Thyroid gland (tissue), 4 donors: Measurements from ENCODE around the gene PPP3CA. TPM values are rescaled to one million over a fixed set of nuclear protein-coding genes. Genes with fewer than 3 reads are reported as not detected.
"Not testable (repeated sequence)": the region's sequence is repeated elsewhere in the genome, so short reads cannot be mapped to it uniquely, and the experiment has no call there.

Experiments
- DNase-seq, 2 donors: peaks; one replicate each; pipeline ENCODE4 v3.0.0-alpha.2; 2019
- H3K27ac ChIP-seq, 3 donors: fragments of 200-600 bp; sonication (generic); 1 replicate in 2 of 3; 2 replicates in 1 of 3; pipeline ENCODE4 v1.5.1; 2016 to 2019; ENCODE audit warnings: mild to moderate bottlenecking in 1 of 3, moderate library complexity in 1 of 3
- H3K27me3 ChIP-seq: fragments of 200-600 bp; sonication (generic); one replicate; pipeline ENCODE4 v1.5.1; 2019
- H3K36me3 ChIP-seq, 2 donors: fragments of 200-600 bp; sonication (generic); one replicate each; pipeline ENCODE4 v1.5.1; 2016 to 2019
- H3K4me1 ChIP-seq, 2 donors: fragments of 200-600 bp; sonication (generic); one replicate each; pipeline ENCODE4 v1.5.1; 2017 to 2019
- H3K4me3 ChIP-seq, 3 donors: fragments of 200-600 bp; sonication (generic); replicated peaks in 1 of 3; 1 replicate in 2 of 3; 2 replicates in 1 of 3; pipeline ENCODE4 v1.5.1; 2016; ENCODE audit warnings: mild to moderate bottlenecking in 1 of 3
- H3K9me3 ChIP-seq: fragments of 200-600 bp; sonication (generic); one replicate; pipeline ENCODE4 v1.5.1; 2017
- POLR2A ChIP-seq, 2 donors: fragments of 450-650 bp; IDR thresholded peaks; one replicate each; pipeline ENCODE4 v1.6.1; 2017; ENCODE audit warnings: antibody characterized with exemption in 2 of 2, mild to moderate bottlenecking in 2 of 2, moderate library complexity in 1 of 2
- WGBS, 2 donors: methylation state at CpG; one replicate each; pipeline ENCODE4 v1.1.5; 2017; 5-methylcytosine and 5-hydroxymethylcytosine counted together
- intact Hi-C: fragments of 100-400 bp; cut with DNase I; formaldehyde crosslinking; loops from one replicate; pipeline ENCODE4 v1.15.1; 2023
- total RNA-seq, 4 donors: library from RNA; depleted of rRNA; stranded (reverse); fragments of >200 nt; gene quantifications; one replicate each; pipeline ENCODE4 v1.2.3, GENCODE V29; 2016
- TF ChIP-seq, protein P1 (sequence below), 6 experiments: fragments of 200-600 bp in 3 of 6; fragments of 450-650 bp in 3 of 6; sonication (generic) in 3 of 6; IDR thresholded peaks; one replicate each; pipeline ENCODE4 v1.5.1; 2016 to 2019; ENCODE audit warnings: antibody characterized with exemption in 6 of 6, mild to moderate bottlenecking in 2 of 6, inconsistent platforms in 1 of 6, moderate library complexity in 1 of 6

Gene PPP3CA
- total RNA-seq, 4 donors from 2014 or later, result 31.6 to 45.8 (median 34.4) TPM

DNA sequence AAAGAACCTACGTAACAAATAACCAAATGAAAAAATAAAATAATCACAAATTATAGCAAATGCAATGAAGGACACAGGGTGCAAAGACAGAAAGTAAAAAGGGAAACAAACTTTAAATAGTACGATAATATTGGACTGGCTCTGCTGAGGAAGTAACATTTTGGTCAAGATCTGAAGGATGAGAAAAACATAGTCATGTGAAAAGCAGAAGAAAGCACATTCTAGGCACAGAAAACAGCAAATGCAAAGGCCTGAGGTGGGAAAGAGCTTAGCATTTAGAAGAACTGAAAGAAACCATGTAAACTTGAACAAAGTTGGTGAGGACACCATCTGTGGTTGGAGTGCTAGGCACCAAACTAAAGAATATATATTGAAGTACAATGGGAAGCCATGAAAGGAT, 111.2 kb downstream of the PPP3CA start:
- intact Hi-C loops, result no loop called here
- no peaks in the 10 kb centered on the region for H3K9me3 ChIP-seq
- H3K4me1 ChIP-seq, result peaks cover 4 to 11% of the 10 kb centered on the region in 2 donors
- no peak overlapping the region for H3K27ac ChIP-seq
- TF ChIP-seq, protein P1, sequence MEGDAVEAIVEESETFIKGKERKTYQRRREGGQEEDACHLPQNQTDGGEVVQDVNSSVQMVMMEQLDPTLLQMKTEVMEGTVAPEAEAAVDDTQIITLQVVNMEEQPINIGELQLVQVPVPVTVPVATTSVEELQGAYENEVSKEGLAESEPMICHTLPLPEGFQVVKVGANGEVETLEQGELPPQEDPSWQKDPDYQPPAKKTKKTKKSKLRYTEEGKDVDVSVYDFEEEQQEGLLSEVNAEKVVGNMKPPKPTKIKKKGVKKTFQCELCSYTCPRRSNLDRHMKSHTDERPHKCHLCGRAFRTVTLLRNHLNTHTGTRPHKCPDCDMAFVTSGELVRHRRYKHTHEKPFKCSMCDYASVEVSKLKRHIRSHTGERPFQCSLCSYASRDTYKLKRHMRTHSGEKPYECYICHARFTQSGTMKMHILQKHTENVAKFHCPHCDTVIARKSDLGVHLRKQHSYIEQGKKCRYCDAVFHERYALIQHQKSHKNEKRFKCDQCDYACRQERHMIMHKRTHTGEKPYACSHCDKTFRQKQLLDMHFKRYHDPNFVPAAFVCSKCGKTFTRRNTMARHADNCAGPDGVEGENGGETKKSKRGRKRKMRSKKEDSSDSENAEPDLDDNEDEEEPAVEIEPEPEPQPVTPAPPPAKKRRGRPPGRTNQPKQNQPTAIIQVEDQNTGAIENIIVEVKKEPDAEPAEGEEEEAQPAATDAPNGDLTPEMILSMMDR (IDR thresholded peaks at IDR 0.05), result no peak
- no peak for TF ChIP-seq POLR2A (IDR thresholded peaks at IDR 0.05)
- H3K27me3 ChIP-seq, result no peaks in the 10 kb centered on the region
- DNase-seq, result no peak
- WGBS, 2 donors, result 90 to 95% methylated on average over 2 of the region's 2 CpGs
- H3K4me3 ChIP-seq, result no peak overlapping the region
- no peaks in the 10 kb centered on the region for H3K36me3 ChIP-seq

DNA sequence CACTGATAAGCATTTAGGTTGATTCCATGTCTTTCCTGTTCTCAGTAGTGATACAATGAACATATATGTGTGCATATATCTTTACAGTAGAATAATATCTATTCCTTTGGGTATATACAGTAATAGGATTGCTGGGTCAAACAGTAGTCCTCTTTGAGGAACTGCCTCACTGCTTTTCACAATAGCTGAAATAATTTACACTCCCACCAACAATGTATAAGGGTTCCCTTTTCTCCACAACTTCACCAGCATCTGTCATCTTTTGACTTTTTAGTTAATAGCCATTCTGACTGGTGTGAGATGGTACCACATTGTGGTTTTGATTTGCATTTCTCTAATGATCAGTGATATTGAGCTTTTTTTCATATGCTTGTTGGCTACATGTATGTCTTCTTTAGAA, 113.2 kb downstream of the PPP3CA start:
- H3K4me3 ChIP-seq, DNase-seq, intact Hi-C loops, H3K36me3 ChIP-seq, H3K27me3 ChIP-seq, H3K27ac ChIP-seq, H3K9me3 ChIP-seq: not testable (repeated sequence)
- peaks cover 4 to 11% of the 10 kb centered on the region in 2 donors for H3K4me1 ChIP-seq

DNA sequence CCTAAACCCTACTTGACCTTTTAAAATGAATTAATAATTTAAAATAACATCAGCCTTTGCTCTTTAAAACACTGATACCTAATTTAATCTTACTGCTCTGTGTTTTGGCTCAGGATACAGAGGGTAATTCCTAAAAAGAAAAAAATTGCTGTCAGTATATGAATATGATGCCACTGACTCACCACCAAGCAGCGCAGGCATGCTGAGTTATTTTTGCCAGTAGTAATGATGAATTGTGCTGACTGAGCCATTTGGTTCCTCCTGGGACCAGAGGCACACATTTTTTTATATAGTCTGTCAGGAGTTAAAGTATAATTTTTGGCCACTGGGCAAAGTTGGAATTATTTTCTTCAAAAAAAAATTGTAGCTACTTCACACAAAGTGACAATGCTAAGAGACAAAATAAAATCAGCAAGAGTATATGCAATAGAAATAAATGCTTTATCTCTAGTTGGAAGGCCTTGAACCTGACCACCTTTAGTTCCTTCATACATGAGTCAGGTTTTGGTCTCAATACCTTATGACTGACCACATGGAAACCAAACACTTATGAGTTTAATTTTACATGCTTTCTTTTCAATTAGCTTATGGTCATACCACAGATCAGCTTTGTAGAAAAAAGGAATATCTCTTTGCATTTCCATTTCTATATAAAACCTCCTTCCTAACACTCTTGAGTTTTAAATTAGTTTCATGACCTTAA, 115.1 kb downstream of the PPP3CA start:
- no peaks in the 10 kb centered on the region for H3K36me3 ChIP-seq
- no peaks in the 10 kb centered on the region for H3K27me3 ChIP-seq
- no peak overlapping the region for H3K27ac ChIP-seq
- no peak overlapping the region for H3K4me3 ChIP-seq
- intact Hi-C loops, result no loop called here
- no peaks in the 10 kb centered on the region for H3K9me3 ChIP-seq
- no peak for DNase-seq
- peaks cover 0 to 11% of the 10 kb centered on the region in 2 donors for H3K4me1 ChIP-seq
- TF ChIP-seq POLR2A (IDR thresholded peaks at IDR 0.05), result no peak
- TF ChIP-seq, protein P1 (IDR thresholded peaks at IDR 0.05), result no peak
- WGBS, 2 donors, result 55 to 65% methylated on average over 1 of the region's 1 CpG

DNA sequence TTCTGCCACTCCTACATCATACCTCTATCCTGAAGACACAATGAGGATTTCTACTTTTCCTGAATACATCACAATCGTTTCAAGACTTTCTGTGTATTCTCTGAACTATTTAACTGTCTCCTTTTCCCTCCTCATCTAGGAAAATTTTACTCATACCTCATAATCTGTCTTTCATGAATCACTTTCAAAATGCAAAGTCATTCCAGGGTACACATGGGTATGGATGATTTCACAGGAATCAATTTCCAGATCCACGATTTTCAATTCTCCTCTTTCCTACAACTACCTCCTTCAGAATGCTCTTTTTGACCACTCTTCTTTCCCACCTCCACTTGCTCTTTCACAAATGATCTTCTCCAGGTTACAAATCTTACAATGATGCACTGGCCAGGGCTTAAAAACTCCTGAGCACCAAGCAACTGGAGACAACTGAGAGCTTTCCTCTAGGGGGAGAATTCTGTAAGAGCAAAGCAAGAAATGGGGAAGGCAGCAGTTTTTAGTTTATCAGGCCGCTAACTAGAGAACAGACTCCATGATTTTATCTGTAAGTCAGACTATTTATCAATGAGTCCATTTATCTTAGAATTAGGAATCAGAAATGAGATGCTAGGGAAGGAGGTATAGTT, 116.4 kb downstream of the PPP3CA start:
- no peak overlapping the region for H3K27ac ChIP-seq
- WGBS, 2 donors, result 88 to 92% methylated on average over 3 of the region's 3 CpGs
- no peaks in the 10 kb centered on the region for H3K27me3 ChIP-seq
- no peaks in the 10 kb centered on the region for H3K36me3 ChIP-seq
- H3K4me3 ChIP-seq, result no peak overlapping the region
- no peak for TF ChIP-seq POLR2A (IDR thresholded peaks at IDR 0.05)
- TF ChIP-seq, protein P1 (IDR thresholded peaks at IDR 0.05), result no peak
- intact Hi-C loops, result no loop called here
- DNase-seq, result no peak
- H3K9me3 ChIP-seq, result no peaks in the 10 kb centered on the region
- H3K4me1 ChIP-seq, result peaks cover 0 to 11% of the 10 kb centered on the region in 2 donors

DNA sequence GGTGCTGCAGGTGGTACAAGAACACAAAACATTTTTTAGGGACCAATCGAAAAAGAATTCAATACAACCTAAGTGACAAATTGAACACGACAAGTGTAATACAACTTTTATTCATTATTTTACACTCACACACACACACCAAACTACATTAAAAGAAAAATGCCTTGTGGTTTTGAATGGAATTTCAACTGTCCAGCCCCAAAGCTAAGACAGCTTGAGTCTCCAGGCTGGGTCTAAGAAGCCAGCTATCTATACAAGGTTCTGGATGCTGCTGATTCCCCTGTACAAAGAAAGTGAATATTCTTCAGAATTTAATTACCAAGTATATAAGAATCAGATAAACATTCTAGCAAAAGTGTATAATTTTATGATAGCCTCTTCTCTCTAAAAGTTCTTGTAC, 118.2 kb downstream of the PPP3CA start:
- Histone ChIP-seq H3K36me3 (no peaks in the 10 kb centered on the region), H3K27me3 (no peaks in the 10 kb centered on the region), H3K4me1 (peaks cover 0 to 11% of the 10 kb centered on the region in 2 donors), H3K4me3 (no peak overlapping the region), H3K27ac (no peak overlapping the region), H3K9me3 (no peaks in the 10 kb centered on the region)
- TF ChIP-seq POLR2A (IDR thresholded peaks at IDR 0.05), result no peak
- intact Hi-C loops, result no loop called here
- WGBS, 2 donors, result 96 to 97% methylated on average over 2 of the region's 2 CpGs
- DNase-seq, result no peak

DNA sequence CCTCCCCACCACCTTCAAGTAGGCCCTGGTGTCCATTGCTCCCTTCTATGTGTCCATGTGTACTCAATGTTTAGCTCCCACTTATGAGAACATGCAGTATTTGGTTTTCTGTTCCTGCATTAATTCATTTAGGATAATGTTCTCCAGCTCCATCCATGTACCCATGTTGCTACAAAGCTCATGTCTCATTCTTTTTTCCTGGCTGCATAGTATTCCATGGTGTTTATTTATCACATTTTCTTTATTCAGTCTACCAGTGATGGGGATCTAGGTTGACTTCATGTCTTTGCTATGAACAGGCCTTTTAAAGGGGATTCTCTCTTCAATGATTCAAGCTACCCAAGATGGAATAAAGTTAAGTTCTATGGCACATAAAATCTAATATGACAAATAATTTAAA, 119.6 kb downstream of the PPP3CA start:
- DNase-seq, result no peak
- intact Hi-C loops, result no loop called here
- no peaks in the 10 kb centered on the region for H3K27me3 ChIP-seq
- H3K4me1 ChIP-seq, result peaks cover 0 to 11% of the 10 kb centered on the region in 2 donors
- H3K9me3 ChIP-seq, result no peaks in the 10 kb centered on the region
- H3K27ac ChIP-seq, result no peak overlapping the region
- no peaks in the 10 kb centered on the region for H3K36me3 ChIP-seq
- H3K4me3 ChIP-seq, result no peak overlapping the region
- no peak for TF ChIP-seq POLR2A (IDR thresholded peaks at IDR 0.05)
- TF ChIP-seq, protein P1 (IDR thresholded peaks at IDR 0.05), result no peak
